ENCODE measurements around the gene TMEM198. TPM values are rescaled to one million over a fixed set of nuclear protein-coding genes. Genes with fewer than 3 reads are reported as not detected.

The TMEM198 gene, protein sequence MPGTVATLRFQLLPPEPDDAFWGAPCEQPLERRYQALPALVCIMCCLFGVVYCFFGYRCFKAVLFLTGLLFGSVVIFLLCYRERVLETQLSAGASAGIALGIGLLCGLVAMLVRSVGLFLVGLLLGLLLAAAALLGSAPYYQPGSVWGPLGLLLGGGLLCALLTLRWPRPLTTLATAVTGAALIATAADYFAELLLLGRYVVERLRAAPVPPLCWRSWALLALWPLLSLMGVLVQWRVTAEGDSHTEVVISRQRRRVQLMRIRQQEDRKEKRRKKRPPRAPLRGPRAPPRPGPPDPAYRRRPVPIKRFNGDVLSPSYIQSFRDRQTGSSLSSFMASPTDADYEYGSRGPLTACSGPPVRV
- total RNA-seq = 1.6 and 2.2 TPM in 2 replicates

DNA sequence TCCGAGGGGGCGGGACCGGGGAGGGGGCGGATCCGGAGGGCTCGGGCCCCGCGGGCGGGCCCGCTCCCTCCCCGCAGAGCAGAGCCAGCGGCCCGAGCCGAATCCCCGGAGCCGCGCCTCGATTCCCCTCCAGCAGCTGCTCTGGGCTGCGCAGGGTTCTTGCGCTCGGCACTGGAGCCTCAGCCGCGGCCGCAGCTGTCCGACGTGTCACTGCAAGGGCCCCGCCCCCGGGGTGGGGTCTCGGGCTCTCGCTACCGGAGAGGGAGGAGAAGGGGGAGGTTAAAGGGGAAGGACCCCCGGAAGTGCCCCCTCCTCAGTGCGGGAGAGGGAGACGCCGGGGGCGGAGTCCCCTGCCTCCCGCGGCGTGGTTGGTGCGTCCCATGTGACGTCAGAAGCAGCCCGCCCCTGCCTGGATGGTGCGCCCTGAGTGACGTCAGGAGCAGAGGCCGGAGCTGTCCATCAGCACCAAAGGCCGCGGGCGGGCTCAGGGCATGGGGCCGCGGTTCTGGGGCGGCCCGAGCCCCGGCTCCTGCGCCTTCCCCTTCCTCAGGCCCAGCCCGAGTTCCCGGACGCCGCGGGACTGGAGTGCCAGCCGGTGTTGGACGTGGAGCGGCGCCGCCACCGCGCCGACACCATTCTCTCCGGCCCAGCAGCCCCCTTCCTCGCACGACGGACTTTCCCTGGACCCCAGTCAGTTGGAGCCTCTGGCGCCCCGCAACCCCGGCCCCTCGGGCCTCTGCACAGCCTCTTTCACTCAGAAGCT is at the start of gene TMEM198, which contains the start of gene CHPF:
TMEM198 (plus strand) TSS at position 433 of the 763 bp plus-strand sequence. CDS start 700 bp downstream, outside the sequence.
CHPF (minus strand) TSS at position 214 of the 763 bp plus-strand sequence. CDS start 271 bp downstream, outside the sequence.
- peak; percentile 92 for DNase-seq (ENCODE audit: low read depth)

DNA sequence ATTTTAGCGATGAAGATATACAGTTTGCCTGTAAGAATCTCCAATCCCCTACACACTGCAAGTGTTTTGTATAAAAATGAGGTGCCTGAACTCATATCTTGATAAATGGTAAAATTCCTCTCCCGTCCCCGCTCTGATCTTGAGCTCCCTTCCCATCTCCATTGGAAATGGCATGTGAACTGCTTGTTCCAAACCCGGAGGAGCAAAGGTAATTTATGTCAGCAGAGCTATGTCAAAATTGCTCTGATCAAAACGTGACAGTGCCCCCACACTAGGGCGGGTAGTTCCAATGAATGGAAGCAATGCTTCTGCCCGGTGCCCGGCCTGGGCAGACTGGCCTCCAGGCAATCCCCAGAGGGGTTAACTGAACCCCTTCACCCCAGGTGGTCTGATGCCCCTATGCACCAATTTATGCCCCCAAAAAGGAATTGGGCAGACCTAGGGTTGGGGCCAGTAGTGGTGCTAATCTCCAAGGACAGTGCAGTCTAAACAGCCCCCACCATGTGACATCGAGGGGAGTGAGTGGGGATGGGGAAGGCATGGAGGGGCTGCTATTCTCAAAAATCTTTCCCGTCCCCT is 48.8 kb upstream of the TMEM198 start:
- no peak for DNase-seq (ENCODE audit: low read depth)

DNA sequence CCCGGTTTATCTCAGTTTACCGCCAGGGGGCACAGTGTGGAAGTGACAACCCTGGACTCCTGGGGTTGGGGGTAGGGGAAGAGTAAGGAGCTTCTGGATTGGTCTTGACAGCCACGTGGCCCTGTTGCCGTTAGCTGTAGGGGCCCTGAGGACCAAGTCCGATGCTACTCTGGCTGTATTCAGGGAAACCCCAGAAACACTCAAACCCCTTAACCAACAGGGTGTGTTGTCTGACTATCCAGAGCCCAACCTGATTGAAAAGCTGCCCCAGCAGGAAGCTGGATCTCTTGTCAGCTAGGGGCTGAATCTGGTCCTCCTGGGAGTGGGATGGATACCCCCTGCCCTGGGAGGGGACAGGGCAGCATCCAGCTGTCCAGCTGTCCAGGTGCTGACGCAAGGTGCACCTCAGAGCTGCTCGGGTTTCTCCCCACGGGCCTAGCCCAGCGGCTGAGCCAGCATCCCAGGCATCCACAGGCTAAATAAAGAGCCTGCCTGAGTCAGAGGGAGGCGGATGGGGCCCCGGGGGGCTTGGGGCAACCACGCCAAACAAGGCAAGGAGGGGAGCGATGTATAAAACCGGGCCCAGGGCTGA is 48.2 kb upstream of the TMEM198 start:
- peak; percentile 58 for DNase-seq (ENCODE audit: low read depth)

DNA sequence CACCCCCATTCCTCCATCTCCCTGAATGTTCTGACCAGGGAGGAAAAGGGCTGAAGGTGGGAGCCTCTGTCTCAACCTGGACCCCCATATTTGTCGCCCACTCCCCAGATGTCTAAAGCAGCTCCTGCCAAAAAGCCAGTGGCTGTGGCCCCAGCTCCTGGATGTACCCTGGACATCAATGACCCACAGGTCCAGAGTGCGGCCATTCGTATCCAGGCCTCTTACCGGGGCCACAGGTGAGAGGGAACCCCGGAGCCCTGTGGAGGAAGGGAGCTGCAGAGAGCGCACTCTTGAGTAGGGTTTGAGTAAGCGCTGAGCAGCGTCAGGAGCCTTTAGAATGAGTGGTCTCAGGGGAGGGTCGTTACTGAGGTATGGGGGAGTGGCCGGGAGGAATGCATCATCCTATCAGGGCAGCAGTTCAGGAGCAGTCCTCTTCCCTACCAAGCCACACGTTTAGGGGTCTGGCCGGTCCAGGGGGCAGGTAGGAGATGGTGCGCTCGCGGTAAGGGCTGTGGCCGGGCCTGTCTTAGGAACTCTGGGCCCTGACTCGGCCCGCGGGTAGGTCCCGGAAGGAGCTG is 47.5 kb upstream of the TMEM198 start:
- no peak for DNase-seq (ENCODE audit: low read depth)

DNA sequence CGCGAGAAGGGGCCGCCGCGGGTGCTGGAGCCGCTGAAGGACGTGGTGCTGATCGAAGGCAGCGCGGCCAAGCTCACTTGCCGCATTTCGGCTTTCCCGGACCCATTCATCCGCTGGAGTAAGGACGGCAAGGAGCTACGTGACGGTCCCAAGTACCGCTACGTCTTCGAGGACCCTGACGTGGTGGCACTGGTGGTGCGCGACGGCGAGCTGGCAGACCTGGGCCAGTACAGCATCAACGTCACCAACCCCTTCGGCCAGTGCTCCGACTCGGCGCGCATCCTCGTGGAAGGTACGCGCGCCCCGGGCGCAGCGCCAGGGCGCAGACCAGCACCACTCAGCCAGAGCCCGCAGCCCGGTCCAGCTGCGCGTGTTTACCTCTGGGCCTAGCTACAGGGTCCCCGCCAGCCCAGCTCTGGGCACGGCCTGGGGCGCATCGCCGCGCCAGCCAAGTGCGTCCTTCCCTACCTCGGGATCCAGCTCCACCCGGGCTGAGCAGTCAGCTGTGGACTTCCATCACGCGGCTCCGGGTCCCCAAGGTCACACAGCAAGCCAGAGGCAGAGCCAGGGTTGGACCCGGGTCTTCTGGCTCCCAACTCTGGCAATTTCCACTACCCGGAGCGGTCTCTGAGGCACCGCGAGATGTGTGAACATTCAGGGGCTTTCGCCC is 46.9 kb upstream of the TMEM198 start:
- no peak for DNase-seq (ENCODE audit: low read depth)

DNA sequence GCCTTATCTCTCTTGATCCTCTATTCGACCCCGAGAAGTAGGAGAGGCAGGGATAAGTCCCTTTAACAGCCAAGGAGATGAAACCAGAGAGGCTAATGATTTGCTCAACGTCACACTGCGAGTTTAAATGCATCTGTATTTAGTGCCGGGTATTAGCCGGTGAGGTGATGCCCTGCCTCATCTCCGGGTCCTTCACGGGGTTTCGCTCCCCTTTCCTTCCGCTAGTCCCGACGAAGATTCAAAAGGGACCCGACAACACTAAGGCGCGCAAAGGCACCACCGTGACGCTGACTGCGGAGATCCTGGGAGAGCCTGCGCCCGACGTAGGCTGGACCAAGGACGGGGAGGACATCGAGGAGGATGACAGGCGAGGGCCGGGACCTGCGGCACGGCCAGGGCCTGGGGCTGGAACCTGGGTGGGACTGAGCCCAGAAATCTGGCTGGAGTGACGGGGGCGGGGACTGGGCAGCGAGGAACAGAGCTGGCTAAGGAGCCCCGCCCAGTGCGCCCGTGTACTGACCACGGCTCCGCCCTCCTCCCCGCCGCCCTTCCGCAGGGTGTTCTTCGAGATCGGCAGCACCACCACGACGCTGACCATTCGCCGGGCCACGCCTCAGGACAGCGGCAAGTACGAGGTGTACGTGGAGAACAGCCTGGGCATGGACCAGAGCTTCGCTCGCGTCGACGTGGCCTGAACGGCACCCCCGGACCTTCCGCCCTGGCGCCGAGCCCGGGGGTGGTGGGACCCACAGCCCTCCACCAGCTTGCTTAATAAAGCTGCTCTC is 46.1 kb upstream of the TMEM198 start:
- peak; percentile 55 for DNase-seq (ENCODE audit: low read depth)

DNA sequence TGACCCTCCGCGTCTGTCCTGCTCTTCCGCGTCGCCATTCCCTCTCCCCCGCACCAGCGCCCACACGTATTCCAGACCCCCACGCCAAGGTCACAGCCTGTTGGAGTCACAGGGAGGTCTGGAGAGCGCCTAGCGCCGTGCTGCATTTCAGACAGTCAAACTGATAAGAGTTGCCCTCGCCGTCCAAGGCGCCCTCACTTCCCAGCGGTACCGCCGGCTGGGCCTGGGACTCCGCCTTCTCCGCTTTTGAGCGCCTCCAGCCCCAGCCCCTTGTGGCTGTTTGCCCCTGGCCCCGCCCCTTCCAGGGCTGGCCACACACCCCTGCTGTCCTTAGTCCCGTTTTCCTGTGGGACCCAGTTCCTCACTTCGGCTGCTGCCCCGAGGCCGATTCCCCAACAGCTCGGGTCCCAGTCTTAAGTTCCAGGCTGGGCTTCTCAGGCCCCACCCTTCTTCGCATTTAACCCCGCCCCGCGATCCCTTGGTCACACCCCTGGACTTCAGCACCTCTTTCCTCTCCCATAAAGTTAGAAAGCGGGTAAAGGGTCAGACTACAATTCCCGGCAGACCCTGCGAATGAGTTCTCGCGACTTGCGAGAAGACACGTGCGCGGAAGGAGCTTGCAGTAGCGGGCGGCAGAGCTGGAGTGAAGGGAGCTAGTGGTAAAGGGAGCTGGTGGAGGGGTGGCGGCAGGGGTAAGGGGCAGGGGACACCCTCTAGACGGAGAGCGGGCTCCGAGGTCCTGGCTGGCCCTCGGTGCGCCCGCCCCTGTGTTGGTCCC is 45.4 kb upstream of the TMEM198 start, which contains the start of gene GMPPA:
GMPPA (plus strand) TSS at position 612 of the 778 bp plus-strand sequence. CDS start 1,085 bp downstream, outside the sequence.
- peak; percentile 98 for DNase-seq (ENCODE audit: low read depth)

DNA sequence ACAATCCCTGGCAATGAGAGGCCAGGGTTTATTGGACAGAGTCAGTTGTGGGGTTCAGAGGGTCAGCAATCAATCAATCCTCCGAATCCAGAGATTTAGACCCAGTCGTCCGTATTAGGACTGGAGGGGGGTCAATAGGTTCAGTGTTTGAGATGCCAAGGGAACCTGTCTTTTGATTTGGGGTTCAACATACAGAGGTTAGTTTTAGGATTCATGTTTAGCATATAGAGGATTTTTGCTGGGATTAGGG is 44.8 kb upstream of the TMEM198 start:
- DNase-seq (ENCODE audit: low read depth) = no peak

DNA sequence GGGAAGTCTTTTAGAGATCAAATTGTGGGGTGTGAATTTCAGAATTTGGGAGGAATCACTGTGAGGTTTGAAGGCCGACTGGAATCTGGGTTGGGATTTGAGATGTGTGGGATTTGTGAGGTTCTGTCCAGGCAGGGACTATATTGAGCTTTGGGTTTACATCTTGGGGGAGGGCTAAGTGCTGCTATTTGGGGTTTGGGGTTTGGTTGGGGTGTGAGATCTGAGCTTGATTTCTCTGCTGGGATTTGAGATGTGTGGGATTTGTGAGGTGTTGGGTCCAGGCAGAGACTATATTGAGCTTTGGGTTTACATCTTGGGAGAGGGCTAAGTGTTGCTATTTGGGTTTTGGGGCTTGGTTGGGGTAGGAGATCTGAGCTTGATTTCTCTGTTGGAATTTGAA is 44.3 kb upstream of the TMEM198 start:
- no peak for DNase-seq (ENCODE audit: low read depth)

DNA sequence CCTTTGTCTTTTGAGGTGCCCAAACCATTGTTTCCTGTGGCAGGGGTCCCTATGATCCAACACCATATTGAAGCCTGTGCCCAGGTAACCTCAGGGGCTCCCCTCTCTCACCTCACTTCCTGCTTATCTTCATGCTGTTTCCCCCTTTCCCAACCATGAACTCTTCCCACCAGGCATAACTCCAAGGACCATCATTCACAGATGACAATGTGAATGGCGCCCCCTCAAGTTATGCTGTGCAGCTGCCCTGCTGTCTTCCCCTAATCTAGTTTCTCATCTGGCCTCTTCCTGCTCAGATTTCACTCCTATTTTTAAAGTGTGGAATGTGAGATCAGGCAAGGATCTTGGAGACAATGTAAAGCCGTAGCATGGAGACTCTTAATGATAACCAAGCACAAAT is 43.7 kb upstream of the TMEM198 start:
- no peak for DNase-seq (ENCODE audit: low read depth)

DNA sequence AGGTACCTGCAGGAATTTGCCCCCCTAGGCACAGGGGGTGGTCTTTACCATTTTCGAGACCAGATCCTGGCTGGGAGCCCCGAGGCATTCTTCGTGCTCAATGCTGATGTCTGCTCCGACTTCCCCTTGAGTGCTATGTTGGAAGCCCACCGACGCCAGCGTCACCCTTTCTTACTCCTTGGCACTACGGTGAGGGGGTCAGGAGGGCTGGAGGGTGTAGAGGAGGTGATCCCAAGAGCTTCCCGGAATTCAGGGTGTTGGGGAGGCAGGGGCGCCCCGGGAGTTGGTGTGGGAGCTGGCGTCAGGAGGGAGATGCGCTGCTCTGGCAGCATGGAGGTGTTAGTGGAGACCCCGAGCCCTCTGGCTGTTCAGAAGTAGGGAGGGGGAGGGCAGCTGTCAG is 42.0 kb upstream of the TMEM198 start:
- DNase-seq (ENCODE audit: low read depth) = no peak

DNA sequence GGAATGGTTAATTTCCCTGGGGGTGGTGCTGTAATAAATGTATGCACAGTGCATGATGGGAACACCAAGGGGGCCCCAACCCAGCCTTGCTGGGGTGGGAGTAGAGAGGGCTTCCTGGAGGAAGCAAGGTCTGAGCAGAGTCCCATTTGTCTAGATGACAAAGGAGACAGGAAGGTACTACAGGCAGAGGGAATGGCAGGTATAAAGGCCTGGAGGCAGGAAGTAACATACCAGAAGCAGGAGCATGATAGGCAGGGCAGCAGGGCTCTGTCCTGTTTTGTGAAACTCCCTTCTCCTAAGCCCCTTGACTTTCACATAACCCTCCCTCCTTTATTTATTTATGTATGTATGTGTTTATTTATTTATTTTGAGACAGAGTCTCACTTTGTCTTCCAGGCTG is 41.2 kb upstream of the TMEM198 start:
- no peak for DNase-seq (ENCODE audit: low read depth)

DNA sequence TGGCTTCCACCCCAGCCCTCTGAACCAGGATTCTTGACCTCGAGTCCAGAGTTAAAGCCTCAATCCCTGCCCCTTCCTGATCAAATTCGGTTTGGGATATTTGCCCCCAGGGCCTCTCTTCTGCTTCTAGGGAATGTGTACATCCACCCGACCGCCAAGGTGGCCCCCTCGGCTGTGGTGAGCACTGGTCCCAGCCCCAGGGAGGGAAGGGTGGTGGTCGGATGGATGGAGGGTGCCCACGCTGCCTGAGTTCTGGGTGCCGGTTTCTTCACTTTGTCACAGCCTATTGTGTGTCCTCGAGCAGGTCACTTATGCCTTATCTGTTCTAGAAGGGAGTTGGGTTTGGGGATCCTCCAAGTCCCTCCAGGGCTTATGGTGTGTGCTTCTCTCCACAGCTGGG is 38.2 kb upstream of the TMEM198 start:
- no peak for DNase-seq (ENCODE audit: low read depth)

DNA sequence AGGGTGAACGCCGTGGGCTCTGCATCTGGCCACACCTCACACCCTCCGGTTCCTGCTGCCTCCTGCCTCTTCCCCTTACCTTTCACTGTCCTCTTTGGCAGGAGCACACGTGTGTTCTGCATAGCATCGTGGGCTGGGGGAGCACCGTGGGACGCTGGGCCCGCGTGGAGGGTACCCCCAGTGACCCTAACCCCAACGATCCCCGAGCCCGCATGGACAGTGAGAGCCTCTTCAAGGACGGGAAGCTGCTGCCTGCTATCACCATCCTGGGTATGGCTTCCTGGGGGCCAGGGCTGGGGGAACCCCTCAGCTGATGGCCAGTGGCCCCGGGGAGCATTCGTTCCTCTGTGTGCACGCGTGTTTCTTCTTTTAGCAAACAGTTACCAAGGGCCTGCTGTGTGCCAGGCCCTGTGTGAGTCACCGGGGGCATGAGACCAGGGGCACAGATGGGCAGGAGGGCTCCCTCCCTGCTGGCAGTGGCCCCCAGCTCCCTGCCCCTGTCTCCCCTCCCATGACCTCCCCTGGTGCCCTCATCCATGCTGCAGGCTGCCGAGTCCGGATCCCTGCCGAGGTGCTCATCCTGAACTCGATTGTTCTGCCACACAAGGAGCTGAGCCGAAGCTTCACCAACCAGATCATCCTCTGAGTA is 37.6 kb upstream of the TMEM198 start:
- no peak for DNase-seq (ENCODE audit: low read depth)

DNA sequence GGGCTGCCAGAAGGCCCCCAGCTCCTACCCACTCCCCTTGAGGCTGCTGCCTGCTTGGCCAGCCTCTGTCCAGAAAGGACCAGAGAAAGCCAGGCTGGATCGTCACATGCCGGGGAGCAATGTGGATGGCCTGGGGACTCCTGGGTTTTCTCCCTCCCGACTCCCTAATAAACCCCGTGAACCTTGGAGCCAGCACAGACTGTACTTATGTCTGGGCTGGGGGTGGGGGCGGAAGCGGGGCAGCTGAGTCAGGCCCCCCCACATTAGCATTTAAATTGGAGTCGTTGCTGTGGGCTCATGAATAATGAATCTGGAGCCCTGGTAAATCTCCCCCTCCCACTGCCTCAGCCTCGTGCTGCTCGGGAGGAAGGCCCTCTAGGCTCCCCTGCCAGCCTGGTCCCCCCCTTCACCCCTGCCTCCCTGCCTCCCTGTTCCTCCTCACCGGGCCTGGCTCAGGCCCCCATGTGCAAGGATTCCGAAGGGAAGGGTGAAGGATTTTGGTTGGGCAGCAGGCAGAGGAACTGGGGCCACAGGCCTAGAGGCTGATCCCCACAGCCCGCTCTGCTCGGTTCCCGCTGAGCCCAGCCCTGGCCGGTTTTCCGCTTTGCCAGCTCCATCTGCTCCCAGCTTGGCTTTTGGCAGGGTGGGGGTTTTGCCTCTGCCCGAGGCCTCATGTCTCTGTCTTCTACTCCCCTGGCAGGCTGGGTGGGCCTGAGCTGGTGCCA is 36.9 kb upstream of the TMEM198 start:
- peak; percentile 31 for DNase-seq (ENCODE audit: low read depth)

DNA sequence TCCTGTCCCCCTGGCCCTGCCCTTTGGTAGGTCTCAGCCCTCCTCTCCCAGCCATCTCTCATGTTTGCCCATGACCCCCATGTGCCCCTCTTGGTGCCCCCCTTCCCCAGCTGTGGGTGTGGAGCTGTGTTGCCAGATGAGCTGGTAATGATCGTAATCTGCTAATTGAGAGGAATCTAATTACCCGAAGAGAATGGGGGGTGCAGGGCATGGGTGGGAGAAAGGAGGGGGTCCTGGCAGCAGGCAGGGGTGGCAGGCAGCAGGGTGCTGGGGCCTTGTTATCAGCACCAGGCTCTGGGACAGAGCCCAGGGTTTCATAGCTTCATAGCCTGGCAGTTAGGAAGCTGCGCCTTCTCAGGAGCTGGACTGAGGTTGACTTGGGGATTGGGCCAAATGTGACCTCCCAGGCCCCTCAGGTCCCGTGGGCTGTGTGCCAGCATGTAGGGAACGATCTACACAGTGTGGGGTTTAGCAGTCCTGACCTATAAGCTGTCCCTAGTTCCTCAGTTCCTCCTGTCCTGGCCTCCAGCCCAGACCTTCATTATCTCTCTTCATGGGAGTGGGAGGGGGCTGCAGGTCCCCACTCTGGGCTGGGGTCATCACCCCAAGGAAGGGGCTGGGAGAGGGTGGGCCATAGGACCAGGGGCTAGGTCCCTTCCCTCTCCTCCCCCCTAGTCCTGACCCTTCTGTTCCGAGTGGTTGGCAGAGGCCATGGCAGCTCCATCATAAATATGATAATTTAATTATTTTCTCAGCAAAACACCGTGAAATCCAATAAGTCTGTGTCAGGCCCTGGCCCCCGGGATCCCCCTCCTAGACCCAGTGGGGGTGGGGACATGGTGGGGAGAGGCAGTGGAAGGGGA is 36.0 kb upstream of the TMEM198 start:
- DNase-seq (ENCODE audit: low read depth) = no peak

DNA sequence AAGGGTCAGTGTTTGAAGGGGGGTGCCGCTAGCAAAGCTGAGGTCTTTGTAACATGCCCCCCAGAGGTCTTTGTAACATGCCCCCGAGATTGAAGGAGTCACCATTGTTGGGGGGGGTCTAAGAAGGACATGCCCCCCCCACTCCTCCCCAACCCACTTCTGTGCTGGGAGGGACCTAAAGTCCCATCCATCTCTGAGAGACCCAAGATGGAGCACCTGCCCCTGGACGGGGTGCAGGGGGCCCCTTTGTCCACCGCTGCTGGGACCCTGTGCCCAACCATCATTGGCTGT is 35.4 kb upstream of the TMEM198 start:
- no peak for DNase-seq (ENCODE audit: low read depth)

Measured in renal cortical epithelial cell (primary cell).